GM19023 (cell line): ENCODE measurements around the gene EML6.

Experiments used
- ATAC-seq: cut with Tn5 transposase; IDR thresholded peaks from one replicate; pipeline ENCODE4 v1.9.1; 2021; ENCODE audit warnings: mild to moderate bottlenecking, moderate library complexity; ENCODE audit not compliant: unreplicated experiment

EML6 gene

DNA sequence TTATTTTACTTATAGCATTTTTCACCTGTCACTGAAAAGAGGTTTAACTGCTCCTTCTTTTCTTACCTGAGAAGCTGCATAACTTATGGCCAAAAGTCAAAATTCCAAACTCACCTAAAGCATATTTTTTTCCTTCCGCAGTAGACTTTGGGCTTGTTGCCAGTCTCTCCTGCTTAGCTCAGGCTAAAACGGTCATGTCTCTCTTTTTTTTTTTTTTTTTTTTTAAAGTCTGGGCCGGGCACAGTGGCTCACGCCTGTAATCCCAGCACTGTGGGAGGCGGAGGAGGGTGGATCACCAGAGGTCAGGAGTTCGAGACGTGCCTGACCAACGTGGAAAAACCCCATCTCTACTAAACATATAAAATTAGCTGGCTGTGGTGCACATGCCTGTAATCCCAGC, 213.3 kb downstream of the EML6 start:
- no peak for ATAC-seq

DNA sequence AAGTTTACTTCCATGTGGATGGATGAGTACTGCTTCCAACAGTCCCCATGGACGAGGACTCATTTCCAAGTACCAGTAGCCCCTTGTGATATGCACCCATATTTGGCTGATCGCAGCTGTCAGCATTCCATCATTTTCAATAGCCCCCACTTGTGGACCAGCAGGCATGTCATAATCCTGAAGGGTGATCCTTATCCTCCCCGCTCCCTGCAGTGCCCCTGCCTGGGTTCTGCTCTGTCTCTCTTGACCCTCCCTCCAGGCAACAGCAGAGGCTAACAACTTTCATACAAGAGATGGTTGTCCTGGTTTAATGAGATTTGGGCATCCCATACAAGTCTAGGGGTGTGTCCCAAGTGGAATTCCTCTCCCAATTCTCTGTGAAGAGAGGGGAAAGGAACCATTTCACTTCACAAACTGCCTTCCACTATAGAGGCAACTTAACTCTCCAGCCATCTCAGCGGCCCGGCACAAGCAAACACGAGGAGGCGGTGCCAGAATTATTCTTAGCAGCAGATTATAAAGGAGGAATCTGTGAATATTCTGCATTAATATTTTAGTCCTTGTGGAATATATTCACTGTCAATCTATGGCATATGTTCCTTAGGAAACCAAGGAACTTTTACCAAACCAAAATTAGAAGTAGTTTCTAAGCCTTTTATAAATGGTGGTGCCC, 216.1 kb downstream of the EML6 start:
- ATAC-seq = no peak

DNA sequence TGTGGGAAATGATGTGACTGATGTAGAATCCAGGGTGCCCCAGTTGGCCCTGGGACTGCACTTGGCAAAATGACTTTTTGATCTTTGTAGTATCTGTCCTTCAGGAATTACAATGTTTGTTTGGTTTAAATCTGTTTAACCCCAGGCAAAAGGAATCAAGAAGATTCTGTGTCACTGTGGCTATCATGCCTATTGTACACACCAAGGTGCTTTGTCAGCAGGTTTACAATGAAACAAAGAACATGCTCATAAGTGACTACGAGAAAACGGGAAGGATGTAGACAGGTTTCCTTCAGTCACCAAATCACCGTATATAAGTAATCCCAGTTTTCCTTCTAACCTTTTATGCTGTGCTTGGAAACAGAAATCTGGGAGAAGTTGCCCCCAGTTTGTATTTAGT, 217.3 kb downstream of the EML6 start:
- ATAC-seq = no peak

DNA sequence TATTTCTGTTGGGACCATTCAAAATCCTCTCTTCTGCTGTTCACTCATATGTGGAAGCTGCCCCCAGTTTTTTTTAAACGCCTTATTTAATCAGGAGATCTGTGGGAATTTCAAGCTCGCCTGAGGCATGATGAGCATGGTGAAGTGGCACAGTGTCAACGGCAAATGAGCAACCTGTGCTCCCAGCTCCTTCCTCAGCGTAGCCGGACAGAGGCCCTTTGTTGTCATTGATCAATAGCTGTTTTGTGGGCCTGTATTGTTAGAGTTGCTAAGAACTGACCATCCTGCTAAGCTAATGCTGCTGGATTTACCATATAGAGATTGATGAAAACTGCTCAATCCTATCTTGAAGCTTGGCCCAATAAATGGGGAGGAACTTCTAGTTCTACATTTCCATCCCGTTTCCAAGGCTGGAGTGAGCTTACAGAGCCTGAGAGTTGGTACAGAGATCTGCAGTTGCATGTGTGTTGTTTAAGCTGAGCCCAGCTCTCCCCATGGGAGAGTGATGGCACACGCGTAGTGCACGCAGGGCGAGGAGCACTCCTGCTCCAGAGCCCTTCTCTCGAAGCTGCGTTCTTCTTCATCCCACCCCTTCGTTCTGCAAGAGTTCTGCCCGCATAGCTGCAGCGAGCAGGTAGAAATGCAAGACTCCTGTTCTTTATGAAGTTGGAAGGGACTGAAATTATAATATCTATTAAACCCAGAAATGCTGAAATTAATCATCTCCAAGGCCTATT, 218.0 kb downstream of the EML6 start:
- ATAC-seq = no peak

DNA sequence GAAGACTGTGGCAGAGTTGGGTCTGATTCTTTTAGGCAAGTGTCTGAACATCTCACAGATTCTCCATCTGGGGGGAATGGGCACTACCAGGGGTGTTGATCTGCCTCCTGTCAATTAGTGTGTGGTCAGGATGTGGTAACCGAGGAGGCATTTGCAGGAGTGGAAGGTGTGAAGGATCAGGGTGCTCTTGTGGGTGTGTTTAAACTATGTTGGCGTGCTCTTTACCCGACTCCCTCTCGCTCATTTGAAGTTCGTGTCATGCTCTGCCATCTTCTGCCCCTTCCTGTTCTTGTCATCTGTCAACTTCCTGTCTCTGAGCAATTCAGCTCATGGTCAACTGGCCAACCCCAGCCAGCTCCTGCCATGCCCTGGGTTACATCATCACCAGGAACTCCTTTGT, 218.9 kb downstream of the EML6 start:
- ATAC-seq = no peak

DNA sequence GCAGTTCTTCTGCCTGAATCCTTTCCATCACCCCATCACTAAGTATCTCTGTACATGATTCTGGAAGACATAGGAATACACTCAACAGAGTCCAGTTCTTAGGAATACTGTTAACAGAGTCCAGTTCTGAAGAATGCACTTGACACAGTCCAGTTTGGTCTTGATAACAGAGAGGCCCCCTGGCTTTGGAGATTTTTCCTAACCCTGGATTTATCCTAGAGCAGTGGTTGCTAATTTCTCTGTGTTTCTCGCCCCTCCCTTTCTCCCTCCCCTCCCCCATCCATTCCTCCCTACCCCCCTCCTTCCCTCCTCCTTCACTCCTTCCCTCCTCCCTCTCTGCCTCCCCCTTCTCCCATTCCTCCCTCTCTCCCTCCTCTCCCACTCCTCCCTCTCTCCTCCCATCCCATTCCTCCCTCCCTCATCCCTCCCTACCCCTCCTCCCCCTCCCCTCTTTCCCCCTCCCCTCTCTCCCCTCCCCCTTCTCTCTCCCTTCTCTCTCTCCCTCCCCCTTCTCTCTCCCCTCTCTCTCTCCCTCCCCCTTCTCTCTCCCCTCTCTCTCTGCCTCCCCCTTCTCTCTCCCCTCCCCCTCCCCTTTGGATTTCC, 221.4 kb downstream of the EML6 start:
- ATAC-seq = no peak

DNA sequence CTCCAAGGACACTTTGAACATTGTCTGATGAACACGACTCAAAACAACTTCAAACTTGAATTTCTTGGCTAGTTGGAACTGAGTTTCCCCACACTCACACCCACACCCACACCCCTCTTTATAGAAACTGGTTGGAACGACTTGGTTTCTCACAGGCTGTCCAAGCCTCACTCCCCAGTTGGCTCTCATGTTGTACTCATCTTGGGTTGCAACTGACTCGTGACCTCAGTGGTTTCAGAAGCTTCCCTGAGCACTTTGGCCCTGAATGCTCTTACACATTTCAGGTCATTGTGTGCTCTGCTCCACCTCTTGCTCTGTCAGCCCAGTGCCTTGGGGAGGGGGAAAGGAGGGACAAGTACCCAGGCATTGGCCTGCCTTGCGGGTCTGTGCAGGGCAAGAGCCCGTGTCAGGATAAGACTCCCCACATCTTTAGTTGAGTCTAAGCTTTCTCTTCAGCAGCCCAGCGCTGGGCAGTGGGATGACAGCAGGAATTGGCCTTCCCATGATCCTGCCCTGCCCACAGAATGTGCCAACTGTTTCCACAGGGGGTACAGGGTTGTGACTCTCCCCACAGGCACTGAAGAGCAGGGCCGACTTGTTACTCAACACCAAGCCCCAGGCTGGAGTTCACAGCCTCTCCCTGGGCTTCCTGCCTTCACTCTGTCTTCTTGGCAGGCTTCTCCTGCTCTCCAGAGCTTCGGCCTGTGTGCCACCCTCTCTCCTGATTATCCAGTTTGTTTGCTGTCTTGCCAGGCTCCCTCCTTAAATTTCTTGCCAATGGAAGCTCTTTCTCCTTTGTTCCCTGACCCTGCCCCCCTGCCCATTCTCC, 222.1 kb downstream of the EML6 start:
- ATAC-seq = peak; percentile 65

DNA sequence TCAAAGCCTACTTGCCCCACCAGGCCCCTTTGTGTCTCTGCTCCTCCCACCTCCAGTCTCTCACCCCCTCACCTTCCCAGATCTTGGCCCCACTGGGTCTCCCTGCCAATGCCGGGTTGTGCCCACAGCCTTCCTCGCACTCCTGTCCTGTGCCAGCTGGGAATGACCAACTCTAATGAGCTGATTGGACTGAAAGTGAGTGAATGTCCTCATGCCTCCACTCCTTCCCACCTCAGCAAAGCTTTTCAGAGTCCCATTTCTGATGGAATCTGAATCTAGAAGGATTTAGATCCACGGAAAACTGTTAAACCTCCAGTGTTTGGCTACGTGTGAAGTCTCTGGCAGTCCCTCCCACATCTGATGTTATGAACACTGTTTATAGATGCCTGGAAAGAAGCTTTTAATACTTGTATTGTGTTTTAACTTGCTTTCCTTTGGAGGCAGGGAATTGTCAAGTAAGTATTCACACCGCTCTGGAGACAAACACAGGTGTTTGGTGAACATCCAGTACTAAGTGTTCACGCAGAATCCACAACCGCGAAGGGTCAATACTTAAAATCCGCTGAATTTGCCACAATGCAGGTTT, 222.9 kb downstream of the EML6 start:
- ATAC-seq = no peak

DNA sequence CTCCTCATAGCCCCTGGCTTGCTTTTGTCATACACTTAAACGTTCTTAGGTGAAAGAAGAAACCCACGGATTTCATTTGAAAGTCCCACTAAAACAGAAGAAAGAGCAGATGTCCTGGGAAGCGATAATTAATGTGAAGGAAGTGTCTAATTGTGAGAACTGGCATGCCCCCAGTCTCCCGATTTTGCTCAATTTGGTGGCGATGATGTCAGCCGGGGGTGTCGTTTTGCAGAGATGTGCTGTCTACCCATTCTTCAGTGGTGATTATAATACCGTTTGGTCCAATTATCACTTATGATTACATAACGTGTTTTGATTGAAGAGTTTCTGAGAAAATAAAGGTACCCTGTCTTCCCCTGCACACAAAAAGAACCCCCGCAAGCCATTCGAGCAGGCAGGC, 223.7 kb downstream of the EML6 start:
- no peak for ATAC-seq

DNA sequence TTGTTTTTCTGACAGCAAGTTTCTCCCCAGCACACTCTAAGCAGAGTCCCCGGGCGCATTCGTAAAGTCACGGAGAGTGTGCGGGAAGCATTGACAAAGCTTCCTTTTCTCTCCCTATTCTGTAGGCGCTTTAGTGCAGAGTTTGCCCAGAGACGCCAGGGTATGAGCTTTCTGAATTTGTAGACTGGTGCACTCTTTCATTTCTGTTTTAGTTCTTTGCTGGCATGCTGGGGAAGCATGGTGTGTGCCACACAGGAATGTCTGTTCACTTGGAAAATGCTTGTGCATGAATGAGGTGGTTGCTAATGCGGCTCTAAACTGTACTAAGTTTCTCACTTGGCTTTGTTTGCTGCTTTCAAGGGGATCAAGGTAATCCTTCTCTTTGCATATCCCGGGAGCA, 224.2 kb downstream of the EML6 start:
- no peak for ATAC-seq

DNA sequence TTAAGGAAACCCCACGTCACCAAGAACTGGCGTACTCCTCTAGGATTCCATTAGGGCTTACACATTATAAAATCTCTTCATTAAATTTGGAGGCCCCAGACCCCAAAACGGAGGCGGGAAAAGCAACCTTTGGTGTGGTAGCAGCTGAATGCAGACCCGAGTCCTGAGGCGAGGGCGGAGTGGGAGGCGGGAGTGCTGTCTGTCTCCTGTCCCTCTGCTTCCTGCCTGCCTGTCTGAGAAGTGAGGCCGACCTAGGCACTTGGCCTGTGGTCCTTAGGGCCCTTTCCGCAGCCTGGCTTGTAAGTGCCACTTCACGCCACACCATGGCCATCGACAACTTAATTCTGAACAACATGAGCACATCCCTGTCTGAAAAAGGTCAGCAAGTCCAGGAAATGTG, 224.7 kb downstream of the EML6 start:
- no peak for ATAC-seq

DNA sequence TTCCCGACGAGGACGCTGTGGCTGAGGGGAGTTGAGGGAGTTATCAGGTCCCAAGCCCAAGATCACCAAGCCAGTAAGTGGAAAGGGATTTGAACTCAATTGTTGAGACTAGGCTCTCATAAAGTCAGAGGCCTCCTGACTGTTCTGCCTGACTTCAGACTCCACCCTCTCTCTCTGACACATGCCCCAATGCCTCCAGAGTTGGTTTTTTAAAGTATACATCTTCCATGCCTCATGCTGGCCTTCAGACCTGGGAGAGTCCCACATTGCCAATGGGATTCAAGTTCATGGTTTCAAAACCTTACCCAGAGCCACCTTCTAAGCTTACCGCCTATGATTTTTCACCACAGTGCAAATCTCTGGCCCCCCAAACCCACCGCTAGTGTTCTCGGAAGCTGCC, 226.0 kb downstream of the EML6 start:
- no peak for ATAC-seq

DNA sequence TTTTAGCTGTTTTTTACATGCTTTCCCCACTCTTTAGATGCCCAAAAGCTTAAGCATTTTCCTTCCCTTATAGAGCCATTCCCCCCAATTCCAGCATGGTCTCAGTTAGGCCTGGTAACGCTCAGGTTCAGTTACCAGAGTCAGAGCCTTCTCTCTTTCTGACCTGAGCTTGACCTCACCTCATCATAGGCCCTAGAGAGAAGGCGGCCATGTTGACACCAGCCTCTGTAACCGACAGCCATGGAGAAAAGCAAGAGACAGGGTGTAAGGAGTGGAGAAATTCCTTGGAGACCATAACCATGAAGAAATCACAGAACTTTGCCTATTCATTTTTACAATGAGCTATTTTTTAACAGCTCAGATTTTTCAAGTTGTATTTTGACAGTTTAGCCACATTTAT, 227.3 kb downstream of the EML6 start:
- ATAC-seq = no peak

DNA sequence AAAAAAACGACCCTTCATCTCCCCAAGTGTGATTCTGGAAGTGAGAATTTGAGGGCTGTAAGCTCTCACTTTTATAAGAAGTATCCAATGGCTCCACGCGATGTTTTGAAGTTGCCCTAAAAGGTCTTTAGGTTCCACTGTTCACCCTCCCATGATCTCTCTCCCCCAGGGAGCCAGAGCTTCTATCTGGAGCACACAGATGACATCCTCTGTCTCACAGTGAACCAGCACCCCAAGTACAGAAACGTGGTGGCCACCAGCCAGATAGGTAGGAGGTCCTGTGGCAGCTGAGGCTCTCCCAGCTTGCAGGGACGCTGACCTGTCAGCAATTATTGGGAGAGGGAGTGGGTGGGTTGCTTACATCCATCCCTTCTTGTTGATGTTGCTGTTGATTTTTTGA, 229.0 kb downstream of the EML6 start:
- no peak for ATAC-seq

DNA sequence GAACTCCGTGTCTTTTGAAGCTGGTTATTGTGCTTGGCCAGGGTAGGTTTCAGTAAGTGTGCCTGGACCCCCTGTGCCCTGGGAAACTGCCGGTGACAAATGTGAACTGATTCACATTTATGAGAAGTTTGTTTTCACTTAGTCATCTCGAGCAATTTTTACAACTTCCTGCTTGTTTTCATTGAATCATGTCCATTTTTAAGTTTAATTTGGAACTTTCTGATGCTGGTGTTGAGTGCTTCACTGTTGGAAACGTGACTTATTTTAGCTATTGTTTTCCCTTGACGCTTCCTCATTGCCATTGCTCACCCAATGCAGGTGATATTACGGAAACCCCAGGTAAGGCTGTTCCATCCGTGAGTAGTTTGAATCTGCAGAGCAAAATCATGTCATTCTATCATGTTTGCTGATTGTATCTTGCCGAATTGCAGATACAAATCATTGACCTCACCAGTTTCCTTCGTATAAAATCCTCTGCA, 229.6 kb downstream of the EML6 start:
- no peak for ATAC-seq

DNA sequence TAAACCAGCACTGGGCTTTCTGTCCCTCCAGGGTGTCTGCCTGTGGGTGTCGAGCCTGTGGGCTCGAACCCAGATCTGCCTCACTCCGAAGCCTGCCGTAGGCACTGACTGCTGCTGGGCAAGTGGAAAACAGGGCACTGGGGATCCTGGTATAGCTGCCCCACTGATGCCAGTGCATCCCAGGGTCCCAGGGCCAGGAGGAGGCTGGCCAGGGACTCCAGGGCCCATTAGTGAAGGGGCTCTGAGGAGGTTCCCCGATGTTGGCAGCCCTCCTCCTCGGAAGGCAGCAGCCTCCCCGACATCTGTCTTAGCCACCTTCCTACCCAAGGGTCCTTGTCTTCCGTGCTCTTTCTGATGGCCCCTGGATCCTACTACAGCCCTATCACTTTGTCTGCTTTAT, 230.7 kb downstream of the EML6 start:
- no peak for ATAC-seq

DNA sequence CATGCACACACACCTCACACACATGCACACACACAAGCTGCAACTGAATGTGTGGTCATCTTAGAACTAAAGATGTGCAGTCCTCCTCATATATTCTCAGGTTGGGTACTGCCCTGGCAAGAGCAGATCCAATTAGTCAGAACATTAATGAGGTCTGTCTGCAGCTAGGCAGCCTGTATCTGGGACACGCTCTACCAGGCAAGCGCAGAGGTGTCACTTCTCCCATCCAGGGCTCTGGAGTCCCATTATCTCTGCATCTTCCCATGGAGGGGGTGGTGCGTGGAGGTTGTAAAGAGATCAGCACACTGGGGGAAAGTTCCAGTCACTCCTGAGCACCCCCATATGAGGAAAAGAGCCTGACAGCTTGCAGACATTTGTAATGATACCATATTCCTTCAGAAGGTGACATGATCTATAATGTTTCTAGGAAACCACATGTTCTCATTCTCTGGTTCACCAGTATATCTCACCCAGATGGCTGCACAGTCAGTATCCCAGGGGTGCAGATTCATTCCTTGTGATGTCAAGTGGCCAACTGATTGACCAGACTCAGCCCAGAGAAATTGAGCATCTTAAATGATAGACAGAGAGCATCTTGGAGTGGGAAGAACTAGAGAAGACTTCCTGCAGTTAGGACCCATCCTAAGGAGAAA, 231.4 kb downstream of the EML6 start:
- no peak for ATAC-seq

DNA sequence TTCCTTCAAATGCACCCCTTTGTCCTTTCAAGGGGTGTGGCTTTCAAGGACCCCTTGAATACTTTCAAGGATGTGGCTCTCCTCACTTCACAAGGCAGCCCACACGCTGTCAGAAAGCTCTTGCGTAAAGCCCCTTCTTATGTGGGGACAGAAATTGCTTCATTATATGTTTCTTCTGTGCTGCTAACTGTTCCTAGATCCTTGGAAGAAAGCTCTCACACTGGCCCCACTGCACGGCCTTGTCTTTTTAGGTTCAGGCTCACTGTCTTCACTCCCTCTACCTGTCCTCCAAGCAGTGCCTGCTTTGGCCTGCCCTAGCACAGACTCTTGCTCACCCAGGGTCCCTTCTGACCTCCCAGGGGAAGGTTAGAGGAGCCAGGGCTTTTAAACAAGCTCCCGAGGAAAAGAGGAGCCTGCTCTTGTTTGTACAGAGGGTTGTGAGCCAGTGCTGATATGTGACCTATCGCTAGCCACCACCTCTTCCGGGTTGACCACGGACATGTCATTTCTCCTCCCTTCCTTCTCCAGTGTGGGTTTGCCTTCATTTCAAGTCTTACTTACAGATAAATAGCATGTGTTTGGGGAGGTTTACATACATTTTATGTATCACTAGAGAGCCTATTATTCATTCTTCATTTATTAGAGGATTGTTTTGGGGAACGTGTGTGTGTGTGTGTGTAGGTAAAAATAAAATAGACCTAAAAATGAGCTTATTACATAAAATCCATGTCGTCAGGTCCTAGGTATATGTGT, 232.1 kb downstream of the EML6 start:
- ATAC-seq = no peak

DNA sequence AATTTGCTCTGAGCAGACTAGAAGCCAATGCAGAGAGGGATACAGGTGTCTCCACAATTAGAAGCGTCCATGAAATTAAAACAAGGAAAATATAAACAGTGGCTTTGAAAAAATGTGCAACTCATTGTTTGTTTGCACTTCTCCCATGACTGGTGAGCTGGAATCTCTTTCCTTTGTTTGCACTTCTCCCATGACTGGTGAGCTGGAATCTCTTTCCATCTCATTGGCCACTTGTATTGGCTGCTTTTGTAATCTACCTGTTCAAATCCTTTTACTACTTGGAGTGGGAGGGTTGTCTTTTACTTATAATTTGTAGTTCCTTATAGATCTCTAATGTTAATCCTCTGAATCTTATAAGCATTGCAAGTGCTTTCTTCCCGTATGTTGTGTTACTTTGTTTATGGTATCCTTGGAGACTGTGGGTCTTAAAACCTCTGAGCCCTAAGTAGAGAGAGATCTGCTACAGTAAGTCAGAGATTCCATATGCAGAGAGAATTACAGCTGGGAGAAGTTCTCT, 232.7 kb downstream of the EML6 start:
- ATAC-seq = no peak
